GM04504 (cell line): Measurements from ENCODE around the gene HTATIP2.
A peak's percentile ranks its signal among the peaks of the same experiment; 100 is the strongest.
"Not testable (repeated sequence)": the region's sequence is repeated elsewhere in the genome, so short reads cannot be mapped to it uniquely, and the experiment has no call there.

Experiments used
- DNase-seq: peaks from one replicate; pipeline ENCODE4 v3.0.0-alpha.2; 2012; ENCODE audit warnings: low read depth

HTATIP2 gene

DNA sequence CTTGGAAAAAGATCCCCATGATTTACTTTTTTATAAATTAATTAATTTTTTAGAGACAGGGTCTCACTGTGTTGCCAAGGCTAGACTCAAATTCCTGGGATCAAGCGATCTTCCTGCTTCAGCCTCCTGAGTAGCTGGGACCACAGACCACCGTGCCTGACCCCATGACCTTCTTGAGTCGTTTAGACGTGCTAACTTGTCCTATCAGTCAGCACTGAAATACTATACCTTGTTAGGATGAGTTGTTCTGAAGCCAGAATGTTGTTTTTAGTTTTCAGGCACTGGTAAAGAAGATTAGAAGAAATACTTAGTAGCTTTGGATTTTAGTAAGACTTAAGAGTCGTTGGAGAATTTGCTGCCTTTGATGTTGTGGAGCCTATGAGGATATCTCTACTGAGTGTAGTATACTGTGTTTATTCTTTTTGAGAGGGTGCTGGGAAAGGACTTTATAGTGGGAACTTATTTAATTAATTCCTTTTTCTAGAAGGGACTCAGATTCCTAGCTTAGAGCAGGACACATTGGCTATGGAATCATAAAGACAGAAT lies 8.6 kb downstream of the HTATIP2 start:
- no peak for DNase-seq

DNA sequence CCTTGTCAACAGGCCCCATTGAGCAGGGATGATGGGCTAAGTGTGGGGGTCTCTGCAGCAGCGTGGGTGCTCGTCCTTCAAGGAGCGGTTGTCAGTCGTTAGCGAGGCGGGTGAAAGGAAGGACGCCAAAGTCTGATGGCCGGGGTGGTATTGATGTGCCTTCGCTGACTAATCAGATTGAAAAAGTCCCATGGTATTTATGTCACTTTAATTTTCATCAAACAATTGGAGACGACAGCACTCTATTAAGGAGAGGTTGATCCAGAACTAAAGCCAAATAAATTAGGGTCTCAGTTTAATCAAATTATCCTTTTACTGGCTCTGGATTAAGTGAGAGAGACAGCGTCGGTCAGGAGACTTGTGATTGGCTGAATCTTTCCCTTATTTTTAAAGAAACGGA lies 9.6 kb downstream of the HTATIP2 start:
- DNase-seq, result no peak

GRCh38 chr11:20373568-20374209 lies 10.2 kb downstream of the HTATIP2 start:
- no peak for DNase-seq

DNA sequence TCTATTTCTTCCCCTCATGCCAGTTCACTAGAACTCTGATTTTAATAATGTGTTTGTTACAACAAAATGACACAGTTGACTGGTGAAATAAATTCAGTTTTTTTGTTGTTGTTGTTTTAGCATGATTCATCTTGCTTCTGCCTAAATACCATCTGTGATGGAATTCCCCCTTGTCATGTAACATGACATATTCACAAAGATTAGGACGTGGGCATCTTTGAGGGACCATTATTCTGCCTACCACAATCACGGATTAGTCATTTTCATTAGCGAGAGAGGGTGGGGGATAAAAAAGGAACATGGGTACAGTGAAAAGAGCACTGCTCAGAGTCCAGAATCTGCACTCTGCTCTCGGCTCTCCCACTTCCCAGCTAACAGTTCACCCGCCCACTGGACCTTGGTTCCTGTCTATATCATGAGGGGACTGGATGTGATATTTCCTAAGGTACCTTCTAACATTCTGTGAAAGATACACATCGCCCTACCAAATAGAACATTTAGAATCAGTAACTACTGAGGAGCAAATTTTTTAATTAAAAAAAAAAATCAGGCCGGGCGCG lies 11.3 kb downstream of the HTATIP2 start:
- no peak for DNase-seq

- no peak for DNase-seq
Observed at GRCh38 chr11:20376162-20376730, 12.7 kb downstream of the HTATIP2 start.

- DNase-seq, result not testable (repeated sequence)
Observed at GRCh38 chr11:20385996-20386395, 22.5 kb downstream of the HTATIP2 start.

DNA sequence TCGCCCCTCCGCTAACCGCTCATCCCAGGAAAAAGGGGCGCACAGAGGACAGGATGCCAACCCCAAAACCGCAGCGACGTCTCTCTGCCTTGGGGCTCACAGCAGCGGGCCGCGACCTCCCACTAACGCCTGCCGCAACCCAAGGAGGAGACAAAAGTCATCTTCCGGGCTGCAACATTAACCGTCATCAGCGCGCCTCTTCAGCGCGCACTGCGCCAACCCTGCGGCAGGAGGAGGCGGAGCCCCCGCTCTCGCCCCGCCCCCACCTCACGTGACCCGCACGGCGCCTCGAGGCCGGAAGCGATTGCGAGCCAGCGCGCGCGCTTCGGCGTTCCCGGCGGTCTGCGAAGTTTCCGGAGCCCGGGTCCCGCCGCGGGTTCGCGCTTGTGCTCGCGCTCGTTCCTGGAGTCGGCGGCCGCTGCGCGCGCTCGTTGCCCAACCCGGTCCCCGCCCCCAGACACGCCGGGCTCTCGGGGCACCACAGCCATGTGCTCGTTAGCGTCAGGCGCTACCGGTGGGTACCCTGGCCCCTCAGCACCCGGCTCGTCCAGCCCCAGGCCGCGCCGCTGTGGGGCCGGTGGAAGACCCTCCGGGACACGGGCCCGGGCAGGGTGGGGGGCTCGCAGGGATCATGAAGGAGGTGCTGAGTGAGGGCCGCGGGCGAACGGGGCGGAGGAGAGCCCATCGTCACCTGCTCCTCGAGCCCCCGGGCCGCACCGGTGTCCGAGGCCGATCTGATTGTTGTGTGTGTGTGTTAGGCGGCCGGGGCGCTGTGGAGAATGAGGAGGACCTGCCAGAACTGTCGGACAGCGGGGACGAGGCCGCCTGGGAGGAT lies 24.0 kb downstream of the HTATIP2 start, which contains the start of gene PRMT3:
Gene PRMT3, plus strand, starts transcription at position 456 of the 835 bp plus-strand sequence. Its CDS starts 31 bp downstream, at position 487.
- DNase-seq, result peak; percentile 89

DNA sequence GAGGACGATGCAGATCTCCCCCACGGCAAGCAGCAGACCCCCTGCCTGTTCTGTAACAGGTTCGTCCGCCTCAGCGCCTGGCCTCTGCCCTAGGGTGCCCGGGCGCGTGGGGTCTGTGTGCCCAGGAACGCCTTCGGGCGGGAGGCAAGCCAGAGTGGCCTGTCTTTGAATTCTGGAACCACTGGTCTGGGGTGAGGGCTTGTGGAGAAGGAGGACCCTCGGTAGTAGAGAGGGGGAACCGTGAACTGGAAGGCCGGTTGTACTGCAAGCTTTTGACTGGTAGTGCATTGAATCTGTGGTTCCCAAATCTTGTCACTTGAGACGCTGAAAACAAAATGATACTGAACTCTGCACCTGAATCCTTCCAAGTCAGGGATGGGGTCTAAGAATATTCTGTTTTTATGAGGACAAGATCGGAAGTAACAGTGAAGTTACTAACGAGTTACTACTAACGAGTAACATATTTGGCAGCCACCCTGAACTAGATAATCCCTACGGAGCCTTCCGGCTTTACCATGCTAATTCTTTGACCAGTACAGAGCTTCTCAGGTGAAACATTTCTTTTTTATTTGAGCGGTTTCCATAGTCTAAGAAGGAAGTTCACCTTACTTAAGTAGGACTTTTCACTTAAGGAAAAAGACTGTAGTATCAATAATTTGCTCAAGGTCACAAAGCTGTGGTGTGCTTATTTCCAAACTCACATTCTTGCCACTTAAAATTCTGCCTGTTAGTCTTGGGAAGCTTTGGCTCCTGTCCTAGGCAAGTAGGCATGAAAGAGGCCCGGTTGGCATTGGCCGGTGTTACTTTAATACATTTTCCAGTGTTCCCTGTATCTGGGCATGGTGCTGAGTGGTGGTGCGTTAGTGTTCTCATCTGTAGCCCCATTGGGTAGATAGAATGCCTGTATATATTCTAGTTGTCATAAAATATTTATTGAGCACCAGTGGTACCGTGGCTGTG lies 24.9 kb downstream of the HTATIP2 start:
- DNase-seq, result no peak

DNA sequence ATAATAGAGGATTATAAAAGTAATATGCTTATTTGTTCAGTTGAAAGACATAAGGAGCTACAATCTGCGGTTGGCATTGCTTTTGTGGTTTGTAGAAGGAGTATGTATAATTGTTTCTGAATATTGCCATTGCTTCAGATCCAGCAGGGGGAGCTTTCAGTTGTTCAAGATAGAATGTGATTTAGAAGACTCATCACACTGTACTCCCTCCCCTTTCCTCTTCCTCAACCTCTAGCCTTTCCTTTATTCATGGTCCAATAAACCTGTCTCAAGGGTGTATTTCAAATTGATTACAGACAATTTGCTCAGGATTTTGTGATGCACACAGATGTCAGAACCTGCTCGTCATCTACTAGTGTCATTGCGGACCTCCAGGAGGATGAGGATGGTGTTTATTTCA lies 33.8 kb downstream of the HTATIP2 start:
- peak; percentile 17 for DNase-seq

DNA sequence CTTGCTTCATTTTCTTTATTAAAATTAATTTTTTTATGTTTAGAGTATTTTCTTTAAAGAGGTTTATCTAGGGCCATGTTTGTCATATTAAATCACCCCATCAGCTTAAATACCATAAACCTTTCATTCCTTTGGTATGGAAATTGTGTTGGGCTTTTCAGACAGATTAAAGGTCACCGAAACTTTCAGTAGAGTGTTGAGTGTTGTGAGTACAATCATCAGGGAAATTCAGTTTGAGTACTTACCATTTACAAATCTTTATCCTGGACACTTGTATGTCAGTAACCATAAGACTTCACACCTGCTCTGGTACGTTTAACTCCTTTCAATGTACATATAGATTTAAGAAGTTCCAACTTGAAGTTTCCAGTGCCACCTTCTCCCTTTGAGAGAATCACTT lies 36.0 kb downstream of the HTATIP2 start:
- DNase-seq, result no peak

DNA sequence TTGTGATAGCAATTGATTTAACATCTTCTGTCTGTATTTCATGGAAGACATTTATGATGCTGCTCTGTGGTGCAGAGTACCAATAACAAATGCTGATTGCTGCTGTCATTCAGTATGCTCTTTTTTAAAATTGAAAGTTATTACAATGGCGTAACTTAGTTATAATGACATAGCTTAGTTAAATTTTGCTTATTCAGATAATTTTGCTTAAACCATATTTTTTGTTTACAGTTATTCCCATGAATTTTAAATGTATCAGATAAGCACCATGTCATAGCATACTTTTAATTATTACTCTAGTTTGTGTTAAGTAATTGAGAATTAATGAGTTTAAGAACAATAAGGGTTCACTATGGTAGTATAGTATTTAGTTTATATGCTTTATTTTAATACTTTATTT lies 39.5 kb downstream of the HTATIP2 start:
- no peak for DNase-seq

DNA sequence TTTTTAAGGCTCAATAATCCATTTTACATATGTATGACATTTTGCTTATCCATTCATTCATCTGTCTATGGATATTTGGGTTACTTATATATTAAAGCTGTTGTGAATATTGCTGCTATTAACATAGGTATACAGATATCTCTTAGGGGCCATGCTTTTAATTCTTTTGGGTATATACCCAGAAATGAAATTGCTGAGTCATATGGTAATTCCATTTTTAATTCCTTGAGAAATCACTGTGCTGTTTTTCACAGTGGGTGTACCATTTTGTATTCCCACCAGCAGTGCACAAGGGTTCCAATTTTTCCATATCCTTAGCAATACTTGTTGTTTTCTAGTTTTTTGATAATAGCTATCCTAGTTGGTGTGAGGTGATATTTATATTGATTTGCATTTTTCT lies 43.0 kb downstream of the HTATIP2 start:
- no peak for DNase-seq

DNA sequence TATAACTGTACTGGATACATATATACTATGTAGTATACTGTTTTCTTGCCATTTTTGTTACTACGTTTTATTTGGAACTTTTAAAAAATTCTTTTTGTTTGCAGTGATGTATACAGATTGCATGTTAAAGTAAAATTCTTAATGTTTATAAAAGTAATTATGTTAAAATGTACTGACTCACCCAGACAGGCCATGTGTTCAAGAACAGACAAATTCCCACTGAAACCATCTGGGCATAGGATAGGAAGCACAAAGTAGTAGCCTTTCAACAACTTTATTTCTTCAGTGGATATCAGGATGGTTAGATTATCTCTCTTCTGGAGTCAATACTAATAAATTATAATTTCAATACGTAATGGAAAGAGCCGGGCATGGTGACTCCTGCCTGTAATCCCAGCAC lies 43.8 kb downstream of the HTATIP2 start:
- DNase-seq, result no peak

DNA sequence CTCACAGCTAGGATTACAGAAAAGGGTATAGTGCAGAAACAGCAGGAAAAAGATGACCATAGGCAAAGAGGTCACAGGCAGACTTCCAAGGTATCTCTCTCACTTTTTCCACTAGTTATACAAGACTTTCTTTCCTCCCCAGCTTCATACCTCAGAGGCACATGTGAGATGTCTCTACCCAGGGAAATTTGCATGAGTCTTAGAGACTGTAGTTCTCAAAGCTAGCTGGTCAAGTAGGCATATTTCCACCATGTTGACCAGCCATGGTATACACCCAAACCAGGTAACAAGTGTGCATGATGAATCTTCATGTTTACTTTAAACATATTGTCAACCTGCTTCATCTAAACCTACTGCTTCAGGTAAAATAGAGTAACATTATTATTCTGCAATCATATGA lies 51.9 kb downstream of the HTATIP2 start:
- DNase-seq, result no peak

DNA sequence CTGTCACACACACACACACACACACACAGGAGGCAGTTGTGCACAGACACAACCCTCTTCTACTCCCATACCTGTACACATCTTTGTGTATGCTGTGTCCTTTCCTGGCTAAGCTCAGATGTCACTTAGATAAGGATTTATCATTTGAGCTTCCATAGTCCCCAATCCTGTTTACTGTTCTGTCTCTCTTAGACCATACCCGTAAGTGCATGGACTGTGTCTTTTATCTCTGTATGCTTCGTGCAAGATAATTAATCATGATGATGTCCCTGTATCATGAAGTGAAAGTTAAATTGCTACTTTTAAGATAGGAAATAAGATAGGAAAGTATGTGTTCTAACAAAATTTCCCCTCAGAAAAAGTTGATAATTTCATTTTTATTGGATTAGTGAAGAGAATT lies 54.3 kb downstream of the HTATIP2 start:
- no peak for DNase-seq

DNA sequence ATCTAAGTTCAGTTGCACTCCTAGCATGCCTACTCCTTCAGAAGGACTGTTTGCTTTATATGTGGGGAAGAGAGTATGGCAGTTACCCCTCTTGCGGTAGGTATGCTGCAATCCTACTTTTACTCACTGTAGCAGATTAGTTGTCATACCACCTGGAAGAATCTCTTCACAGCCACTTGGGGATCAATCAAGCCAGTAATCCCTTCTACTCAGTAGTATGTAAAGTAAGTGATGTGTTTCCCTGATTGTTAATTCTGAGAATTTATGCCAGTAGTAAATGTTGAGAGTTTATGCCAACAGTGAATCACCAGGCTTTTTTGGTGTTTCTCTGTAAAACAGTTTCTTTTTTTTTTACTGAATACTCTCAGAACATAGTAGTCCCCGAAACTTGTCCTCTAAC lies 58.4 kb downstream of the HTATIP2 start:
- no peak for DNase-seq

GRCh38 chr11:20429216-20429615 lies 65.7 kb downstream of the HTATIP2 start:
- DNase-seq, result no peak
